ENCODE measurements around the gene SIM1. TPM values are rescaled to one million over a fixed set of nuclear protein-coding genes. Genes with fewer than 3 reads are reported as not detected.

Gene SIM1
- total and polyA plus RNA-seq, 2 of the 8 experiments (the other 6 are each of a cell fraction or from before 2014, with no cell fraction given), result 0.02 to 0.39 TPM

- TF ChIP-seq BACH1 (IDR thresholded peaks at IDR 0.05; ENCODE audit: low read length) (no peak), EZH2 (IDR thresholded peaks at IDR 0.05; ENCODE audit: low read depth, low read length, severe bottlenecking) (no peak), CTBP2 (IDR thresholded peaks at IDR 0.05; ENCODE audit: borderline replicate concordance, insufficient read depth, insufficient read length, low read length) (no peak), RBBP5 (IDR thresholded peaks at IDR 0.05; ENCODE audit: borderline replicate concordance, low read depth, low read length) (no peak), TCF12 (IDR thresholded peaks at IDR 0.05; ENCODE audit: low read depth, low read length) (peak; percentile 76; the same call in 1 of the 2 replicates)
Observed at GRCh38 chr6:100415768-100416167, 49.0 kb downstream of the SIM1 start (continued).
